ENCODE results near the gene PTCHD1. TPM values are rescaled to one million over a fixed set of nuclear protein-coding genes. Genes with fewer than 3 reads are reported as not detected.

The PTCHD1 gene
- total and polyA plus RNA-seq, 2 of the 13 experiments (the other 11 are each of a cell fraction or from before 2014, with no cell fraction given): not detected

DNA sequence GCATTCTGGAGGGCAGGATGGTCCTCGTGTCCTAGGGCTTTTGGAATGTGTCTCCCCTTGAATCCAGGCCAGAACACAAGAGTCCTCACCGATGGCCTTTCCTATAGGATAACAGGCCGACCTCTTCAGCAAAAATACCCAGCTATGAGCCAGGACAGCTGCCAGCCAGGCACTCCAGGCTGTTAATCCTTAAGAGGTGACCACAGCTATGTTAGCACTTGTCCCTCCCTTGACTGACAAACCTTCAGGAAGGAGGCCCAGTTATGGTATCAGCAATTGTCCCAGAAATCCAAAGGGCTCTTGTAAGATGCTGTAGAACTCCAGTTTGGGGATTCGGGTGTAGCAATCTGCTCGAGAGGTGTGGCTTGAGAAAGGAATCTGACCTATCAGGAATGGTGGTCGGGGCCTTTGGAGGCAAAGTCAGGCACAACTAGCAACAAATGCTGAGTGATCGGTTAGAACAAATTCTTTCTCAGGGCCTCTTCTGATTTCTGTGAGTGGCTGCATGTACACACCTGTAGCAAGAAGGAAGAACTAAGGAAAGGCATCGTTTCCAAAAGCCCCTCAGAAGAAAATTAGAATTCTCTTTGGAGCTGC, 54.6 kb downstream of the PTCHD1 start (continued):
- TF ChIP-seq SRSF4 (IDR thresholded peaks at IDR 0.05; ENCODE audit: low read depth, low read length, poor library complexity, severe bottlenecking) (no peak), NR2F1 (CRISPR knock-in tag; IDR thresholded peaks at IDR 0.05) (no peak), ZBTB7B (CRISPR knock-in tag; IDR thresholded peaks at IDR 0.05) (no peak), ZNF749 (CRISPR knock-in tag; IDR thresholded peaks at IDR 0.05; ENCODE audit: borderline replicate concordance) (no peak)

GRCh38 chrX:23390979-23391378, 56.3 kb downstream of the PTCHD1 start:
- Histone ChIP-seq H3K27me3 (ENCODE audit: control insufficient read depth in 1 of 2, insufficient read depth in 2 of 2, low read length in 2 of 2) (no peaks in the 10 kb centered on the region), H3K9me3 (ENCODE audit: low read length) (no peaks in the 10 kb centered on the region), H3K4me1 (ENCODE audit: insufficient read depth, low read length) (no peaks in the 10 kb centered on the region), H3K79me2 (ENCODE audit: insufficient read depth, low read length) (no peaks in the 10 kb centered on the region), H3K36me3 (replicated peaks in 1 of 2; ENCODE audit: control insufficient read depth in 1 of 2, insufficient read depth in 2 of 2, low read length in 2 of 2) (no peaks in the 10 kb centered on the region), H3K9ac (ENCODE audit: insufficient read depth, low read depth, low read length) (no peak overlapping the region), H3K4me2 (ENCODE audit: low read depth, low read length) (no peak overlapping the region), H3K4me3 (replicated peaks in 1 of 3; ENCODE audit: insufficient read depth in 1 of 3, low read depth in 2 of 3, low read length in 3 of 3) (no peak overlapping the region), H4K20me1 (ENCODE audit: insufficient read depth, low read length) (no peaks in the 10 kb centered on the region), H2AFZ (ENCODE audit: low read length) (no peak overlapping the region), H3K27ac (ENCODE audit: extremely low read length, insufficient read depth, low read length) (no peak overlapping the region)
- ChIA-PET POLR2A (no interaction called here), CTCF (ENCODE audit: low intra/inter-chr PET ratio, low total read pairs) (no interaction called here)
- WGBS (ENCODE audit: low lambda C conversion rate): 4% methylated on average over 7 of the region's 11 CpGs
- no peak for ATAC-seq
- intact Hi-C loops (cut with micrococcal nuclease; ENCODE audit: unreplicated experiment): no loop called here
- DNase-seq (ENCODE audit: low spot score): no peak
- in situ Hi-C loops (cut with HindIII; ENCODE audit: extremely low pct_ligation_motif_present, low pct_unique_long_range_greater_than_20kb): no loop called here
- no peak for TF ChIP-seq PRDM10 (CRISPR knock-in tag; IDR thresholded peaks at IDR 0.05; ENCODE audit: low read depth)
- no peak for TF ChIP-seq IRX3 (CRISPR knock-in tag; IDR thresholded peaks at IDR 0.05; ENCODE audit: borderline replicate concordance, low read depth)
- TF ChIP-seq, protein P1, sequence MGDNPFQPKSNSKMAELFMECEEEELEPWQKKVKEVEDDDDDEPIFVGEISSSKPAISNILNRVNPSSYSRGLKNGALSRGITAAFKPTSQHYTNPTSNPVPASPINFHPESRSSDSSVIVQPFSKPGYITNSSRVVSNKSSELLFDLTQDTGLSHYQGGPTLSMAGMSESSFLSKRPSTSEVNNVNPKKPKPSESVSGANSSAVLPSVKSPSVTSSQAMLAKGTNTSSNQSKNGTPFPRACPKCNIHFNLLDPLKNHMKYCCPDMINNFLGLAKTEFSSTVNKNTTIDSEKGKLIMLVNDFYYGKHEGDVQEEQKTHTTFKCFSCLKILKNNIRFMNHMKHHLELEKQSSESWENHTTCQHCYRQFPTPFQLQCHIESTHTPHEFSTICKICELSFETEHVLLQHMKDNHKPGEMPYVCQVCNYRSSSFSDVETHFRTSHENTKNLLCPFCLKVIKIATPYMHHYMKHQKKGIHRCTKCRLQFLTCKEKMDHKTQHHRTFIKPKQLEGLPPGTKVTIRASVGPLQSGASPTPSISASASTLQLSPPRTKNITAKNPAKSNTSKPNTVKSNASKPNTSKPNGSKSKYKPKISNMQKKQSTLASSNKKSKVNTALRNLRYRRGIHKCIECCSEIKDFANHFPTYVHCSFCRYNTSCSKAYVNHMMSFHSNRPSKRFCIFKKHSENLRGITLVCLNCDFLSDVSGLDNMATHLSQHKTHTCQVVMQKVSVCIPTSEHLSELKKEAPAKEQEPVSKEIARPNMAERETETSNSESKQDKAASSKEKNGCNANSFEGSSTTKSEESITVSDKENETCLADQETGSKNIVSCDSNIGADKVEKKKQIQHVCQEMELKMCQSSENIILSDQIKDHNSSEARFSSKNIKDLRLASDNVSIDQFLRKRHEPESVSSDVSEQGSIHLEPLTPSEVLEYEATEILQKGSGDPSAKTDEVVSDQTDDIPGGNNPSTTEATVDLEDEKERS (CRISPR knock-in tag; IDR thresholded peaks at IDR 0.05): no peak
- TF ChIP-seq, protein P2, sequence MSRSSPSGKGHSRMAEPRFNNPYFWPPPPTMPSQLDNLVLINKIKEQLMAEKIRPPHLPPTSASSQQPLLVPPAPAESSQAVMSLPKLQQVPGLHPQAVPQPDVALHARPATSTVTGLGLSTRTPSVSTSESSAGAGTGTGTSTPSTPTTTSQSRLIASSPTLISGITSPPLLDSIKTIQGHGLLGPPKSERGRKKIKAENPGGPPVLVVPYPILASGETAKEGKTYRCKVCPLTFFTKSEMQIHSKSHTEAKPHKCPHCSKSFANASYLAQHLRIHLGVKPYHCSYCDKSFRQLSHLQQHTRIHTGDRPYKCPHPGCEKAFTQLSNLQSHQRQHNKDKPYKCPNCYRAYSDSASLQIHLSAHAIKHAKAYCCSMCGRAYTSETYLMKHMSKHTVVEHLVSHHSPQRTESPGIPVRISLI (CRISPR knock-in tag; IDR thresholded peaks at IDR 0.05; ENCODE audit: borderline replicate concordance): no peak
- no peak for TF ChIP-seq GMEB1 (CRISPR knock-in tag; IDR thresholded peaks at IDR 0.05; ENCODE audit: borderline replicate concordance)
- FAIRE-seq: no peak
- BruUV-seq (replicated peaks): no TSS peak
